ENCODE measurements around the gene TMEM163.
"Not testable (repeated sequence)": the region's sequence is repeated elsewhere in the genome, so short reads cannot be mapped to it uniquely, and the experiment has no call there.

TMEM163 gene

GRCh38 chr2:134482766-134483340 lies 235.9 kb downstream of the TMEM163 start:
- Mint-ChIP-seq H3K36me3 (ENCODE audit: low read depth) (no peaks in the 10 kb centered on the region), H3K9me3 (no peaks in the 10 kb centered on the region), H3K27ac (no peak overlapping the region), H3K4me3 (no peak overlapping the region), H3K27me3 (ENCODE audit: low read depth) (no peaks in the 10 kb centered on the region), H3K4me1 (no peaks in the 10 kb centered on the region)
- TF ChIP-seq CTCF (IDR thresholded peaks at IDR 0.05; ENCODE audit: unreplicated experiment in 3 of 3) = no peak

- H3K4me1 Mint-ChIP-seq = no peaks in the 10 kb centered on the region
- H3K4me3 Mint-ChIP-seq = no peak overlapping the region
- no peaks in the 10 kb centered on the region for H3K9me3 Mint-ChIP-seq
- H3K36me3 Mint-ChIP-seq (ENCODE audit: low read depth) = no peaks in the 10 kb centered on the region
- TF ChIP-seq CTCF (IDR thresholded peaks at IDR 0.05; ENCODE audit: unreplicated experiment in 3 of 3) = no peak
- no peak overlapping the region for H3K27ac Mint-ChIP-seq
- H3K27me3 Mint-ChIP-seq (ENCODE audit: low read depth) = no peaks in the 10 kb centered on the region
Measured at GRCh38 chr2:134482131-134482723, 236.6 kb downstream of the TMEM163 start.

- peaks cover 3% of the 10 kb centered on the region for H3K27me3 Mint-ChIP-seq (ENCODE audit: low read depth)
- H3K27ac Mint-ChIP-seq = no peak overlapping the region
- TF ChIP-seq CTCF (IDR thresholded peaks at IDR 0.05; ENCODE audit: unreplicated experiment in 3 of 3) = no peak
- H3K4me3 Mint-ChIP-seq = no peak overlapping the region
- H3K36me3 Mint-ChIP-seq (ENCODE audit: low read depth) = no peaks in the 10 kb centered on the region
- no peaks in the 10 kb centered on the region for H3K4me1 Mint-ChIP-seq
- H3K9me3 Mint-ChIP-seq = no peaks in the 10 kb centered on the region
Measured at GRCh38 chr2:134479696-134480330, 239.0 kb downstream of the TMEM163 start.

- not testable (repeated sequence) for H3K27ac Mint-ChIP-seq; H3K36me3 Mint-ChIP-seq (ENCODE audit: low read depth); H3K27me3 Mint-ChIP-seq (ENCODE audit: low read depth); H3K4me3 Mint-ChIP-seq; H3K4me1 Mint-ChIP-seq
- H3K9me3 Mint-ChIP-seq = peaks cover 20% of the 10 kb centered on the region
Measured at GRCh38 chr2:134476982-134477381, 241.8 kb downstream of the TMEM163 start.

- Mint-ChIP-seq H3K27ac (no peak overlapping the region), H3K9me3 (peaks cover 21% of the 10 kb centered on the region), H3K4me3 (no peak overlapping the region), H3K36me3 (ENCODE audit: low read depth) (no peaks in the 10 kb centered on the region), H3K4me1 (no peaks in the 10 kb centered on the region), H3K27me3 (ENCODE audit: low read depth) (no peaks in the 10 kb centered on the region)
- TF ChIP-seq CTCF (IDR thresholded peaks at IDR 0.05; ENCODE audit: unreplicated experiment in 3 of 3) = no peak
Measured at GRCh38 chr2:134470561-134471168, 248.1 kb downstream of the TMEM163 start.

GRCh38 chr2:134469516-134470115 lies 249.2 kb downstream of the TMEM163 start:
- no peaks in the 10 kb centered on the region for H3K27me3 Mint-ChIP-seq (ENCODE audit: low read depth)
- H3K4me1 Mint-ChIP-seq = no peaks in the 10 kb centered on the region
- TF ChIP-seq CTCF (IDR thresholded peaks at IDR 0.05; ENCODE audit: unreplicated experiment in 3 of 3) = no peak
- H3K27ac Mint-ChIP-seq = no peak overlapping the region
- H3K36me3 Mint-ChIP-seq (ENCODE audit: low read depth) = no peaks in the 10 kb centered on the region
- H3K4me3 Mint-ChIP-seq = no peak overlapping the region
- H3K9me3 Mint-ChIP-seq = peaks cover 21% of the 10 kb centered on the region

All from nephron (organoid).